Stimulated activated CD8-positive, alpha-beta memory T cell treated with anti-CD3 and anti-CD28 coated beads, Interleukin-12 subunit alpha, Interleukin-12 subunit beta, amount 100 ng/mL, for 24 hours (primary cell): ENCODE measurements around the gene PIGW.
A peak's percentile ranks its signal among the peaks of the same experiment; 100 is the strongest.
"Not testable (repeated sequence)": the region's sequence is repeated elsewhere in the genome, so short reads cannot be mapped to it uniquely, and the experiment has no call there.

Experiments
- DNase-seq: peaks from one replicate; pipeline ENCODE4 v3.0.0-alpha.2; 2020; ENCODE audit errors: extremely low read depth

Gene PIGW

DNA sequence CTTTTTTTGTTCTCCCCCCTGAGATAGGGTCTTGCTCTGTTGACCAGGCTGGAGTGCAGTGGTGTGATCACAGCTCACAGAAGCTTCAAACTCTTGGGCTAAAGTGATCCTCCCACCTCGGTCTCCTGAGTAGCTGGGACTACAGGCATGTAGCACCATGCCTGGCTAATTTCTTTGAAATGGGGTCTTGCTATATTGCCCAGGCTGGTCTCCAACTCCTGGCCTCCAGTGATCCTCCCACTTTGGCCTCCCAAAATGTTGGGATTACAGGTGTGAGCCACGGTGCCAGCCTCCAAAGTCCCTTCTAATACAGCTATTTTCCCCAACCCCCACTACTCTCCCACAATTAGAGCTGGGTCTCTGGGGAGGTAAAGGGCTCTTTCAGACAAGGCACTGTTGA is 26.3 kb upstream of the PIGW start:
- DNase-seq, result not testable (repeated sequence)

- DNase-seq, result no peak
These were observed 25.4 kb upstream of the PIGW start for GRCh38 chr17:36509272-36509985.

GRCh38 chr17:36510636-36511035 is 24.2 kb upstream of the PIGW start:
- DNase-seq, result no peak

DNA sequence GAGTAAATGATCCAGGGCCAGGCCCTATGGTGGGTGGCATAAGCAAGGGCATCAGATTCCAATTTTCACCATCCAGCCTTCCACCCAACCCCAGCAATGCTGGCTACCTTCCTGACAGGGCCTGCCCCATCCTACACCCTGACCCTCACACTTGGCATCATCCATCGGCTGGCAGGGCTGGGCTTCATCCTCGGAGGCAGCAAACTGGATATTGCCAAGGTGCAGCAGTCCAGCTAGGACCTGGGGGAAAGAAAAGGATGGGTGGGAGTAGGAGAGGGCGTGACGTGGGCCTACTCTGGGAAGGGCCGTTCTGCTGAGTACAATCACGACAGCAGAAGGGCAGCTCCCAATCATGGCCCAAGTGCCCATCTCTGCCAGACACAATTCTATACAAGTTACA is 23.6 kb upstream of the PIGW start:
- no peak for DNase-seq

DNA sequence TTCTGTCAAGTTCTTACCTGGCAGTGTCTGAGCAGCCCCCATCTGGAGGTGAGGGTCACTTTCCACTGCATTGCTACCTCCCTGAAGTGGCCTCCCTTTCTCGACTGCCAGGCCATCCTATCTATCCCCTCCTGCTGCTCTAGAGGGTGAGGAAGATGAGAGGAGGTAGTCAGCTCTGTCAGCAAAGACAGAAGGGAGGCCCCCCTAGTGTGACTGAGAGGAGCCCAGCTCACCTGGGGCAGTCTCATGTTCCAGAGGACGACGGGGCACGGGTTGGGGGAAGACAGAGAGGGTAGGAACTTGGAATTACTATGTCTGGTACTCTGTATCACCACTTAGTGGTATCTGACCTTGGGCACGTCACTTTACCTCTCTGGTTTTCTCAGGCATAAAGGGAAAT is 22.1 kb upstream of the PIGW start:
- no peak for DNase-seq

- DNase-seq, result no peak
These were observed 19.9 kb upstream of the PIGW start for GRCh38 chr17:36514856-36515255.

DNA sequence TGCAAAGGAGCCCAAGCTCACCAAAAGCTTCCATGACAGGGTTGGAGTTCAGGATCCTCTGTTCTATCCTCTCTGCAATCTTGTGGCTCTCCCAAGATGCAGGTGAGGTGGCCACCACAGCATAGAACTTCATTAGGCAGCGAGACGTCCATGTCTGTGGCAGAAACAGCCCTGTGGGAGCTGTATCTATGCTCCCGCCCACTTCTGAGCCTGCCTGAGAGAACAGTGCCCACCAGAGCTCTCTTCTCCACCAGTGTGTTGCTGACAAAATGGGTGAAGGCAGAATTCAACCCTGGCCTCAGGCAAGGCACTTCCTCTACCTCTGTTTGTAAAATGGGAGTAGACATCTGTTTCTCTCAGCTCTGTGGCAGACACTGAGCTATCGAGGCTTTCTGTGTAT is 18.9 kb upstream of the PIGW start:
- DNase-seq, result no peak

GRCh38 chr17:36523113-36523512 is 11.7 kb upstream of the PIGW start:
- DNase-seq, result no peak

GRCh38 chr17:36524428-36524876 is 10.3 kb upstream of the PIGW start:
- no peak for DNase-seq

DNA sequence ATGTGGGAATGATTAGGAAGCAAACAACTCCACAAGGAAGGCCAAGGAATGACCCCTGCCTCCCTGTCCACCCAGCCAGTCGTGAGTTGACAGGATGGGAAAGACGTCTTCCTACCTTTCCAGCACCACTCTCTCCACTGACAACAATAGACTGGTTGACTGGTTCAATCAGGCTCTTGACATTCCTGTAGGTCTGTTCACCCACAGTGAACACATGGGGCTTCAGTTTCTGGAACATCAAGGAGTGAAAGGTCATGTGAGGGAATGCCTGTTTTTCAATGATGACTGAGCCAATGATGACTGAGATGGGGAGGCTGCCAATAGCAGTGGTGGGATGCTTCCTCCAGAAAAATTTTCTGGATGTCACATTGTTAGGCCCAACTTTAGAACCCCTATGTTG is 9.7 kb upstream of the PIGW start:
- DNase-seq, result no peak

- DNase-seq, result no peak
These were observed 8.9 kb upstream of the PIGW start for GRCh38 chr17:36525888-36526287.

DNA sequence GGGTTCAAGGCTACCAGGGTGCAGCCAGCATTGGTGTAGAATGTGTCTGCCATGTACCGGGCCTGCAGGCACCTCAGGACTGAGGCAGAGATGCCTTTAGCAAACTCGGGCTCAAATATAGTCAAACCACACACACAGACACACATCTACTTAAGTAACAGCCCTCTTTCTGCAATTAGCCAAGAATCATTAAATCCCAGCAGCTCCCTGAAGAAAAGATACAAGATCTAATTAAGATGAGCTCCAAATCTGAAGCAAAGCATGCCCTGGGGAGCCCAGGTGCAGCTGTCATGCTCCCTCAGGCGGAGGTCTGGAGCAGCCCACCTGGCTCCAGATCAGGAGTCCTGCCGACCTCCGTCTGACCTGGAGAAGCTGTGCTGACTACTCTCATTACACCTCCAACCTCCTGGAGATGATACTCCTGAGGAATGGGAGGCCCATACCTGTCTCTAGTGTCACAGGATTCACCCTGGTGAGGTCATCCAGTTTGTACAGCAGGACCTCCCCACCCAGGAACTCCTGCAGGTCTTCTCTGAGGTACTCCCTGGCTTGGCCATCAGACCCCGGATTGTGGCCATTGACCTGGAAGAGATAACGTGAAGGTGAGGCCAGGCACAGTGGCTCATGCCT is 7.1 kb upstream of the PIGW start:
- DNase-seq, result no peak

- no peak for DNase-seq
These were observed 5.7 kb upstream of the PIGW start for GRCh38 chr17:36529121-36529520.

DNA sequence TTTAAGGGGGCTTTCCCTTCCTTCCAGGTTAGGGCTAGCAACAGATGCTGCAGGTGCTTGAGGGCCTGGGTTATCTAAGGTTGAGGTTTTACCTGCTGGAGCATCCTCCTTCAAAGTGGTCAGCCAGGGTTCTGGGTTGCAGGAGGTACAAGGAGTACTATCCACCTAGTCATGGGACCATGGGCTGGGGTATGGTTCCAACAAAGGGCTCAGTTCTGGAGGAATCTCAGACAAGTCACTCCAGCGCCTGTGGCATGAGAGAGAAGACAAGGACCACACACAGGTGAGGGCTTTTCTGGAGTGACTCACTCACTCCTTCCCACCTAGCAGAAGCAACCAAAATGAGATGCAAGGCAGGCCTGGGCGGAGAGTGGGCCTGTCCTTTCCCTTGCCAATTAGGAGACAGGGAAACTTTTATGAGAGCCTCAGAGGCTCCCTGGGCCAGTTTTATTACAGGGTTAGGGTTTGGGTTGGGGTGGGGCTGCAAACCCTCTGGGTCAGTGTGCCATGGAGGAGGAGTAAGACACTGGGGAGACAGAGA is 2.3 kb upstream of the PIGW start:
- no peak for DNase-seq

DNA sequence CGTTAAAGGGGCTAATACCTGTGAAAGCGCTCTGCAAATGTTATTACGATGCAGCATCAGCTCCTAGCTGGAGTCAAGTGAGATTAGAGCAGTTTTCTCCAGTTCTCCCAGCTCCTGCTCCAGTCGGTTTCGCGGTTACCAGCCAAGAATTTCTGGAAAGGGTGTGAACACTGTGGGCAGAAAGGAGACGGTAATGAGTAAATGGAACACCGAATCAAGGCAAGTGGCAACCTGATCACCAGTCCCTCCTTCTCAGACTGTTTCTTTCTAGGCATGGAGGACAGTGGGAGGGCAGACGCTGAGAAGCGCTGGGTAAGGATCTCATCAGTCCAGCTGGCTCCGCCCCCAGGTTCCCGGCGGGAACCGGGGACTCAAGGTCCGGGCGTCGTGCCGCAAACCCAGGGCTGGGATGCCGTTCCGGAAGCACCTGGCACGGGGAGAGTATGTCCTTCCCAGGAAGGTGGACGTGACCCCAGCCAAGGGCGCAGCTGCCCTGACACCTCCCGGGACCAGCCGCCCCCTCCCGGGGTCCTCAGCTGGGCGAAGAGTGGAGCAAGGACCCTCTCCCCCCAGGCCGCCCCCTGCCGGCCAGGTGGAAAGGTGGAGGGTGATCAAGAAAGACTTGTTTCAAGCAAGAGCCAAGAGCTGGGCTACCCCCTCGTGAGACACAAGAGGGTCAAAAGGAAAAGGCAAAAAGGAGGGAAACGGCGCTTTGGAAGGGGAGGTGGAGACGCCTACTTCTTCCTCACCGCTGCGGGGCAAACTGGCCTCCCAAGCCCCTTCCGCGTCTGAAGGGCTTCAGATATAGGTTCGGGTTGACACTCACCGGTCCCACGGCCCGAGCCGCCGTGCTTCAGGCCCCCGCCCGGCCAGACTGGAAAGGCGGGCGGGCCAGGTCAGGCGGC is 600 bp upstream of the PIGW start:
- no peak for DNase-seq

GRCh38 chr17:36535669-36536081 is 888 bp downstream of the PIGW start:
- no peak for DNase-seq

GRCh38 chr17:36540696-36541095 is 5.9 kb downstream of the PIGW start:
- no peak for DNase-seq

- DNase-seq, result no peak
These were observed 8.0 kb downstream of the PIGW start for GRCh38 chr17:36542755-36543154.

DNA sequence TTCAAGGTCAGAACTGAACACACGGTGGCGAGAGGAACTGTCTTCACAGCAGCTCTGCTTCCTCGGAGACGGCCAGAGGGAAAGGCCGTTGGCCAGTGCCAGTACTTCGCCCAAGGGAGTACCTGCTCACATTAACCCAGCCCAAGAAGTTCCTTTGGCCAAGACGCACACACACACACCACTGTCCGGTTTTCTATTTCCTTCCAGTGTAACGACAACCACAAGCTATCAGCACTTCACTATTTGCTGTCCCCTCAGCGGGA is 9.2 kb downstream of the PIGW start:
- no peak for DNase-seq

DNA sequence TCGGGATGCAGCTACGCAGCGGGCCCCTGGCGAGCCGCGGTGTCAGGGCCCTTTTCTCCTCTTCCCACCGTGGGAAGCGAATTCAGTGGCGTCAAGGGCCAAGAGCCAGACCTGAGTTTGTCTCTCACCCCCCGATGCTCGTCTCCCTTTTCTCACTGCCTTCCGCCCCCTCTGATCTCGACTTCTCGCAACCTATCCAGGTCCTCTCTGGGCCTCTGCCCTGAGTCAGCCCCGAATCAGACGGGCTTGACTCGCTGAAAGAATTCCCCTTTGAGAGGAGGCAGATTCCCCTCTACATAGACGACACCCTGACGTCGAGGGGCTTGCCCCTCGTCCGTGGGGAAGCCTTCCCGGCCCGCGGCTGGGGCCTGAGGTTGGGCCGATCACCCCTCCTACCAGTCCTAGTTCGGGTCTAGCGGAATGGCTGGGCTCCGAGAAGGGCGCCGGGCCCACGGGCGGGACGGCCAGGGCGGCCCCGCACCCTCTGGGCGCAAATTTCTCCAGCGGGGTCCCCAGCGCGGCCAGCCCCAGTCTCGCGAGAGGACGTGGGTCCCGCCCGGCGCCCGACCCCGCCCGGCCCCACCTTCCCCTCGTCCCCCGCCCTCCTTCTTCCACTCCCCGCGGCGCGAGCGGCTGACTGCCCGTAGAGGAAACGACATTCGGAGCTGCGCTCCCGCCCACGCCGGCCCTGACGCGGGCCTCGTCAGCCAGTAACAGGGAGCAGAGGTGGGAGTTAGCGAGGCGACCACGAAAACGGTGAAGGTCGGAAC is 9.7 kb downstream of the PIGW start, which contains the start of gene GGNBP2:
Gene GGNBP2 (plus strand): TSS at position 613 of the 770 bp plus-strand sequence. CDS start 806 bp downstream, outside the sequence.
- DNase-seq, result peak; percentile 86

DNA sequence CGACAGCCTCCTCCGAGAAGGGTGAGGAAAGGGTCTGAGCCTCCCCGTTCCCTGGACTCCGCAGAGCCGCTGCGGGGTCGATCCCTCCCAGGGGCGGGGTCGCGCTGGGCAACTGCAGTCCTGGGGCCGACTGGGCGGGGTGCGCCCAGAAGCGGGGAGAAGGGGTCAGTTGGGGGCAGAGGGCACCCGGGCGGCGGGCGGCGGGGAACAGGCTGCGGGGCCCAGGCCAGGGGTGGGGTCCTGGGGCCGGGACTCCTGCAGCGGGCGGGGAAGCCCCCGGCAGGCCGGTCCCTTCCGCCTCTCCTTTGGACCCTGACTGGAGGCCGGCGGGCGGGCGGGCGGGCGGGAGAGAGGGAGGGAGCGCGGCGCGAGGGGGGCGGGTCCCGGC is 10.3 kb downstream of the PIGW start:
- DNase-seq, result no peak
